Inferior parietal cortex (tissue), 1 donor: ENCODE data around the gene SLFNL1.
A peak's percentile ranks its signal among the peaks of the same experiment; 100 is the strongest.

Experiments used
- DNase-seq: peaks from one replicate; pipeline ENCODE4 v3.0.0-alpha.2; 2016; ENCODE audit errors: extremely low spot score

The SLFNL1 gene

DNA sequence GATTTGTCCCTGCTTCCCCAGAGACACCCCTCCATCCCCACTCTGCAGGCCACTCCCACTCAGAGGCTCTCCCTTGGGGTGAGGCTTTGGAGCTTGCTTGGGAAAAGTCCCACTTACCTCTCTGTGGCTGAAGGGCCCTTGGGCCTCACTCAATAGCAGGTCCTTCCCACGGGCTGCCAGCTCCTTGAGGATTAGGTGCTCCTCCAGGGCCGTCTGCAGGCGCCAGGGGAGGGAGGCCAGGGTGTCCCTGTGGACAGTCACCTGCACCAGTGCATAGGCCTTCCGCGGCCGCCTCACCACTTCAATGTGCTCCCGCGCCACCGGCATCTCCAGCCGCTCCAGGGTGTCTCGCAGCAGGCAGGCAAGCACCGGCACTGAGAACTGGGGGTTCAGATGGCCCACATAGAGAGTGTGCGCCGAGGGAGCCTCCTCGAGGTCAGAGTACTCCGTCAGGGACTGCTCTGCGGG, 1.4 kb downstream of the SLFNL1 start:
- no peak for DNase-seq

DNA sequence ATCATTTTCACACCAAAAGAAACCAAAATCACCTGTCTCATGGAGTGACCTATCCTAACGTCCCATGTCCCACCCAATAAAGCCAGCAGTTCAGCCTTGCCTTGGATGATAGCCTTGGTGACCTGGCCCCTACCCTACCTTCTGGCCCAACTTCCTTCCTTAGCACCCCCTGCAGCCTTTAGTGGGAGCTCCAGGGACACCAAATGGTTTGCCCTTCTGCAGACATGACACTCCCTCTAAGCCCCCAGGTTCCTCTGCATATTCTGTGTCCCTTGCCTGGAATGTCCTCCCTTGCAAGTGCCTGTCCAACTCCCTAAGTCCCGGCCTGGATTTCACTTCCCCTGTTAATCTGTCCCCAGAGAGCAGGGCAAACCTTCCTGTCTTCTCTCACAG, 2.2 kb downstream of the SLFNL1 start:
- DNase-seq, result no peak

DNA sequence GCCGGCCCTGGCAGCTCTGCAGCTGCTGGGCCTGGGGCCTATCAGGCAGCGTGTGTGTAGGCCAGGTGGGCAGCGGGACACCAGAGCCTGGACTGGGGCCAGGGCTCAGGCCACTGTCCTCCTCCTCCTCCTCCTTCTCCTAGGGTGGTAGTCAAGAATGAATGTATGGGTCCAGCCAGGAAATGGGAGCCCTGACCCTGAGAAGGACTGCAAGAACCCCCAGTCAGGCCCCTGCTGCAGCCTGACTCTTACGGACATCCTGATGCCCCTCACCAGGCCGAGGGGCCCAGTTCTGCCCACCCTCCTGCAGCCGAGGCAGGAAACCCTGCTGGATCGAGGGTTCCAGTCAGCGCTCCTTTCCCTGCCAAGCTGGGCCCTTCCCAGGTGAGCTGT, 3.5 kb downstream of the SLFNL1 start:
- DNase-seq, result no peak

DNA sequence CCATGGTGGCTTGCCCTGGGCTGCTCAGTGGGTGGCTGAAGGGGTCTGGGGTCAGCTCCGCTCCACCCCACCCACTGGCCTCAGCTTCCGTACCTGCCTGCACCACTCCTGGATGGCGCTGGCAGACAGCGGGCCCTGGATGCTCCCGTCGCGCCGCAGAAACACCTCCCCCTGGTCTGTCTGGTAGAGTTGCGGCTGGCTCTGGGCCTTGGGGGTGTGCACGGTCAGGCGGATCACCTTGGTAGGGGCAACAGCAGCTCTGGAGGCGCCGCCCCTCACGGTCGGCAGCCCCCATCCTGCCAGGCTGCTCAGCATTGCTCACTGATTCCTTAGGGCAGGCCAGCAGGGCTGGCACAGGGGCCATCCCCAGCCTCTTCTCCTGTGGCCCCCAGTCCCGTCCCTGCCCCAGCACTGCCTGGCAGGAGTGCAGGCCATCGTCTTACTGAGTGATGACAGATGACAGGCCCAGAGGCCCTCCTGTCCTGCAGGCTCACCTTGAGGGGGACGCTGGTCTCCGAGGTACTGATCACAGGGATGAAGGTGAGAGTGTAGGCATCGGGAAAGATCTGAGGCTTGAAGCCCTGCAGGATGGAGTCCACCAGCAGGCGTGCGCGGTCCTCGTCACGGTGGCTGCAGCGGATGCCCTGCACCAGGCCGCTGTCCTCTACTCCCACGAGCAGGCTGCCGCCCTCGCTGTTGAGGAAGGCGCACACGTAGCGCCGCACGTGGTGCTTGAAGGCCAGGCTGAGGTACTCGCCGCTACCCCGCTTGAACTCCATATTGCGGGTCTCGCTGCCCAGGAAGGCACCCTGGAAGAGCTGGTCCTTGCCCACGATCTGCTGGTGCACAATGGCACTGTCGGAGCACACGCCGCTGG, 4.1 kb downstream of the SLFNL1 start:
- no peak for DNase-seq

DNA sequence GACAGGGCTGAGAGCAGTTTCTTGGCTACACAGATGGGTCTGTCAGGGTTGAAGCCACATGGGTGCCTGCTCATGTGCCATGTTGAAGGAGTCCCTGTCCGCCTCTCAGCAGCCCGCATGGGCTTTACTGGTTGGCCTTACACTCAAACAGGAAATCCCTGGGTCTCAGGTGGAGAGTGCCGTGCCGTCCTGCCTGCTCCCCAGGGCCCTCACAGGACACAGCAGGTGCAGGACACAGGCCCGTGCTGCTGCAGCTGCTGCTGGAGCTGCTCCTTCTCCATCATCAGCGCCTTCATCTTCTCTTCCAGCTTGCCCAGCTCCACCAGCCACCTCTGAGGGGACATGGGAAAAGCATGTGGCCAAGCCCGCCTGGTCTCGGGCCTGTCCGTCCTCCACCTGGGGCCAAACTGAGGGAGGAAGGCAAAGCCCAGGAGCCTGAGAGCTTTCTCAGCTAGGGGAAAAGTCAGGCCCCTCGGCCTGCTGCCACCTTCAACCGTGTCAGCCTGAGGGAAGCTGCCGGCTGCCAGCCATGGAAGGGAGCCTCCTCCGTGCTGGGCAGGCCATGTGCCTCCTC, 5.5 kb downstream of the SLFNL1 start:
- no peak for DNase-seq

DNA sequence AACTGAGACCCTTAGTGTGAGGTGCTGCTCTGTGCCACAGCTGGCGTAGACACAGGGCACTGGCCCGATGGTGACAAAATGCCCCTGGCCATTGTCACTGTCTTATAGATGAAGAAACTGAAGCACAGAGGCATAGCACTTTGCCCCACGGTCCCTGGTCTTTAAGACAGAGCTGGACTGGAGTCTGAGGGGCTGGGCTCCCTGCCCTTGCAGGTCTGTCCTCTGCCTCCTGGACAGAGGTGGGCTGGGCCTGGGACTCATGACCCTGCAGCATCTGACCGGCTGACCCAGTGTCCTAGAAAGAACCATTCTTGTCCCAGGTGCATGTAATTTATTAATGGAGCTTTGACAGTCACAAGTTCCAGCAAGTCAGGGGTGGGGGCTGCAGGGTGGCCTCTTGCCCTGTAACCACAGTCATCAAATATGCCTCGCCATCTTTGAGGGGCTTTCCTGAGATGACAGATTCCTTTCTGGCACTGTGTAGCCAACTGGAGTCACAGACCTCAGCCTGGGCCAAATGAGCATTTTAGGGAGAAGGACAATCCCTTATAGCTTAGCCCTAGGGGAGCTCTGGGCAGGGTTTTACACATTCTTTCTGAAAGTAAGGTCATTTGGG, 6.1 kb downstream of the SLFNL1 start:
- no peak for DNase-seq

DNA sequence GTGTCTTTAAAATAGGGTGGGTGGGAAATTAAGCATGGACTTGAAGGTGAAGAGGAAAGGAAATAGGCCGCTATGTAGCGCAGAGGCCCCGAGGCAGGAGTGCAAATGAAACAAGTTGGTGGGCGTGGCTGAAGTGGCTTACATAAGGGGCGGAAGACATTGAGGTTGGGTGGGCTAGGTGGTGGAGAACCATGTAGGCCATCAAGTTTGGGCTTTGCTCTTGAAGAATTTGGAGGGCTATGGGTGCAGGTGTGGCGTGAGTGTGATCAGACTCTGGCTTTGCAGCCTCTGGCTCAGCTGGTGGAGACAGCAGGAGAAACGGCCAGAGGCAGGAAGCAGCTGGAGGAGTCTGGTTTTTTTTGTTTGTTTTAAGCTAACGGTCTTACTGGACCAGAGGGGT, 6.7 kb downstream of the SLFNL1 start:
- no peak for DNase-seq

DNA sequence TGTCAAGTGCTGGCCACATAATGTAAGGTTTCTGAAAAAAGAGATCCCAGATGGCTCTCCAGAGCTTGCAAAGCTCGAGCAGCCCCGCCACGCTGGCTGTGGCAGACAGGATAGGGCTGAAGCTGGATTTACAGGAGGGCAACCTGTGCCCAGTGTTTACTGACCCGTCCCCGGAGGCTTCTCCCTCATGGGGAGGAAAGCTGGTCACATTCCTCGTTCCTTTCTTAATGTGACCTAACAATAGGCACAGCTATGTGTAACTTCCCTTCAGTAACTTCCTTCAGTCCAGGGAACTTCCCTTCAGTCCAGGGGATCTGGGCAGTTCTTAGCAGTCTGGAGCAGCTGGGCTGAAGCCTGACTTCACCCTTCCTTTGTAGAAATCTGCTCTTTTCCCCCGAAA, 7.7 kb downstream of the SLFNL1 start:
- DNase-seq, result no peak

DNA sequence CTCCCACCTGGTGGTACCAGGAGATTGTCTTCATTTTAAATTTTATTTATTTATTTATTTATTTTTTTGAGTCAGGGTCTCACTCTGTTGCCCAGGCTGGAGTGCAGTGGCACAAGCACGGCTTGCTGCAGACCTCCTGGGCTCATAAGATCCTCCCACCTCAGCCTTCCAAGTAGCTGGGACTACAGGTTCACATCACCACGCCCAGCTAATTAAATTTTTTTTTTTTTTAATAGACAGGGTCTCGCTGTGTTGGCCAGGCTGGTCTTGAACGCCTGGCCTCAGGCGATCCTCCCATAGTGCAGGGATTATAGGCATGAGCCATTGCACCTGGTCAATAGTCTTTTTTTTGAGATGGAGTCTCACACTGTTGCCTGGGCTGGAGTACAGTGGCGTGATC, 8.5 kb downstream of the SLFNL1 start:
- DNase-seq, result no peak

DNA sequence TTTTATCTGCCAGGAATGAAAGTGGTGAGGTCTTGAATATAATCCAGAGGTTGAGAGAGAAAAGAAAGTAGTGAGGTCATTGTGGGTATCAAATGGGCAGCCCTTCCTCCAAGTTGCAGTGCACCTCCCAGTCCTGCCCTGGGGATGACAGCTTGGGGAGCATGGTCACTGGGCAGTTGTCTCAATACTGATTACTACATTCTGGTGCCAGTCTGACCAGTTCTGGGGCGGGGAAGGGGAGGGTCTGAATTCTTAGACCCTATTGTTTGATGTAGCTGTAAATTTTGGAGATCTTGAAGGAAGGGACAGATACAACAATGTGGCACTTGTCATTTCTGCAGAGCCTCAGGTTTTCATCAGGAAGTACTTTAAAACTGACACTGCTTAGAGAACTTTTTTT, 11.2 kb downstream of the SLFNL1 start:
- no peak for DNase-seq

DNA sequence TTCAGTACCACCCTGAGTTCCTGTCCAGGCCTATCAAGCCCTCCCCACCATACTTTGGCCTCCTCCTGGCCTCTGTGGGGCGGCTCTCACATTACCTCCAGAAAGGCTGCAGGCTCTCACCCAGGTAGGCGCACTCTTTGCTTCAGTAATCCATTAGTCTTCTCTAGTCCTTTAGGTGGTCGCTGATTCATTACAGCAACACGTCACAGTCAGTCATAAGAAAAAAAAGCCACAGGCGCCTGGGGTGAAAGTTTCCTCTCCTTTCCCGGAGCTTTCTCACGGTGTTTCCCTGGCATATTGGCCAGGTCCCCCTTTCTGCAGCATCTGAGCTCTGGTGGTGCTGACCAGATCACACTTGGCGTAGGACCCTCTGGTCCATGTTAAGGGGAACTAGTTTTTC, 12.1 kb downstream of the SLFNL1 start:
- no peak for DNase-seq

DNA sequence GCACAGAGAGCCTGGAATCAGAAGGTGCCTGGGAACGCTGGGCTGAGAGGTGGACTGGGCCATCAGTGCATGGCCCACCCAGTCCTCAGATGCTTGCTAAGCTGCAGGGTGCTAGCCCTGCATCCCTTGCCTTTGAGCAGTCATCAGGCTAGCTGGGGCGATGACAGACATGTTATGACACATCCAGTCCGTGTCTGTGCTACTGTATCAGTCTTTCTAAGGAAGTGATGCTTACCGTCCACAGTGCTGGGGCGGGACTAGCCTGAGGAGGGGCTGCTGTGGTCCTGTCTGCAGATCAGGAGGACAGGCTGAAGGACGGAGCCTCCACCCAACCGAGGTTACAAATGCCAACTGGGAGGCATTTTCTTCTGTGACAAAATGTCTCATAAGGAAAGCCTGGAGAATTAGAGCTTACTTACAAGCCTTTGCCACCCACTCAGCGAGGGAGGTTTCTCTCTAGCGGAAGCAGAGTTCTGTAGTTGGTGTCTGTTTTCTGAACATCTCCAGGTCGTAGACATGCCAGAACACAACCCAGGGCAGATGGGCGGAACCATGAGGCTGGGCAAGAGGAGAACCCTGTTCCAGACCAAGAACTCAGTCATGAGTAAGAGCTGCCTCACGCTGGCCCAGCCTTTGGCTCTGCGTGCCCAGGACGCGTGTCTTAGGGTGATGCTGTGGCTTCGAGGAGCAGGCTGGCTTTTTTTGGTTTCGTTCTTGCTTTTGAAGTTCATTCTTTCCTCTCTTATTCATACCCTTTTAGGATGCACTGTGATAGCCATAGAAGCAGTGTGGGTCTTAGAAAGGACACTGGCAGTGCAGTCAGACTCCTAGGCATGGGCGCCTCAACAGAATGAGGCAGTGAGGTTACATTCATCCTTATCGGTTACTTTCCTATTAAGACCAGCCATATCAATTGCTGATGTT, 14.3 kb downstream of the SLFNL1 start:
- DNase-seq, result no peak

DNA sequence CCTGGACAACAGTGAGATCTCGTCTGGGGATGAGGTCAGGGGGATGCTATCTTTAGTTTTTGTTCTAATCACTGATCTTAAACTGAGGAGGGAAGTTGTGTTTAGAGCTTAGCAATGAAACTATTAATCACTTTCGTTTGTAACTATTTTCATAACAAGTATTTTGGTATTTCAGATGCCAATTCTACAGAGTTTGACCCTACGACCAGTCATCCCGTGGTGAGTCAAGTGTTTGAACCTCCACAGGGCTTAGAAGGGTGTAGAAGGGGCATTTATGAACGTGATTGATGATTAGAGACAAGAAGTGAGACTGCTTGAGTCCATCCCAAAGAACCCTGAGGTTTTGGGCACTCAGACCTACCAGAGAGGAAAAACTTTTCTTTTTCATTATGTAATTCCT, 15.6 kb downstream of the SLFNL1 start:
- DNase-seq, result no peak

DNA sequence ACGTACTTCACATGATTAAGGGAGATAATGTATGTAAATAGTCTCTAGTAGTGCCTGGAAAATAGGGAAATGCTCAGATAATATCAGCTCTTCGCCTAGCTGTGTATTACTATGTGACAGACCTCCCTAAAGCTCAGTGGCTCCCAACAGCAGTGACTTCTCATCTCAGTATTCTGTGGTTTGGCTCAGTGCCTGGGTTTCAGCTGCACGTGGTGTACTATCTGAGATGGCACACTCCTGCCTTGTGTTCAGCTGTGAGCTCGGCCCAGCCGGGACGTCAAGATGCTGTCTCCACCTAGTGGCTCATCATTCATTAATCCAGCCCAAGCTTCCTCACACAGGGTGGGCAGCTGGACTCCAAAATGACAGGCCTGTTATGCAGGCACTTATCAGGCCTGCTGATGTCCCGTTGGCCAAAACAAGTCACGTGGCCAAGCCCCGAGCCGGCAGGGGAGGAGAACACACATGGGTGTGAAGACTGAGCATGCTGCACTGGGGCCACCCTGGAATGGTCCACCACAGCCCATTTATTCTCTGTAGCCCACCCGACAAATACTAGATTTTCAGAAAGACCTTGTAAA, 17.8 kb downstream of the SLFNL1 start:
- DNase-seq, result peak; percentile 97

DNA sequence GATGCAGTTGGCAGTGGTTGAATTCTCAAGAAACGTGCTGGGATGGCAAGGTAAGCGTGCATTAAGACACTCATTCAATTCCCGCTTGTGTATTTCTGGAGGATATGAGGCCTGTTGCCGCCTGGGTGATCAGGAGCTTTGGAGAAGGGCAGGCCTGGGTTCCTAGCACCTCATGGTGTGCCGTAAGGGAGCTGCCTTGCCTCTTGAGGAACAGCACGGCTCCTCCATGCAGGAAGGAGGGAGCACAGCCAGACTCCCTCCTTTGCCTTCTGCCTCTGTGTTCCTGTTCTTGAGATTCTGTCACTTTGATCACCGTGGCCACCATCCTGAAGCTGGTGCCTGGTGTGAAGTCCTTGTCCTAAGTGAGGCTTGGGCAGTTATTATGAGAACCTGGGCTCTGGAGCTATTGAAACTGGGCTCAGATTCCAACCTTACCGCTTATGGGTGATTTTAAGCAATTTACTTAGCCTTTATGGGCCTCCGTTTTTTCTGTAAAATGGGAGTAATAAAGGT, 18.3 kb downstream of the SLFNL1 start:
- DNase-seq, result no peak

DNA sequence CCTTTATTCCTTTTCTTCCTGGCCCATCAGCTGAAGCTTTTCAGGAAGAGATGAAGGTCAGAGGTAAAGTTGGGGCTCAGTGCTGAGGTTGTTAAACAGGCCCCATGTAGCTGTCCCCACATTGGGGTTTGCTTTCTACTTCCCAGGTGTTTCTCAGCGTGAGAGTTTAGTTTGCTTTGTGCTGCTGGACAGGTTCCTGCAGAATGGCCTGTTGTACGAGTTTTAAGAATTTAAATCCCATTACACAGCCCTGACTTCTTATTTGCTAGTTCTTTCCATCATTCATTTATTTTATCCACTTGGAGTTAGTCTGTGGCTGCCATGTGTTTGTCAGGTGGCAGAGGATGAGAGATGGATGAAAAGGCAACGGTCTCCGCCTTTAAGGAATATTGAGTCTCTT, 22.9 kb downstream of the SLFNL1 start:
- DNase-seq, result no peak

DNA sequence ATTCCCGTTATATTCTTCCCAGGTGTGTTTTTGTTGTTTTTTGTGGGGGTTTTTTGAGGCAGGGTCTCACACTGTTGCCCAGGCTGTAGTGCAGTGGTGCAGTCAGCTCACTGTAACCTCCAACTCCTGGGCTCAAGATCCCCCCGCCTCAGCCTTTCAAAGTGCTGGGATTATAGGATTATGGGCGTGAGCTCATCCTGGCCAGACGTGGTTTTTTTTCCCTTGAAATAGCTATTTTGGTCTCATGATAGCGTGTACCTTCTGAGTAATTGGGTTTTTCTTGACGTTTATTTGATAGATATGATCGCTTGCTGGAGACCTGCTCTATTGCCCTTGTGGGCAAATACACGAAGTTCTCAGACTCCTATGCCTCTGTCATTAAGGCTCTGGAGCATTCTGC, 24.4 kb downstream of the SLFNL1 start:
- DNase-seq, result no peak

DNA sequence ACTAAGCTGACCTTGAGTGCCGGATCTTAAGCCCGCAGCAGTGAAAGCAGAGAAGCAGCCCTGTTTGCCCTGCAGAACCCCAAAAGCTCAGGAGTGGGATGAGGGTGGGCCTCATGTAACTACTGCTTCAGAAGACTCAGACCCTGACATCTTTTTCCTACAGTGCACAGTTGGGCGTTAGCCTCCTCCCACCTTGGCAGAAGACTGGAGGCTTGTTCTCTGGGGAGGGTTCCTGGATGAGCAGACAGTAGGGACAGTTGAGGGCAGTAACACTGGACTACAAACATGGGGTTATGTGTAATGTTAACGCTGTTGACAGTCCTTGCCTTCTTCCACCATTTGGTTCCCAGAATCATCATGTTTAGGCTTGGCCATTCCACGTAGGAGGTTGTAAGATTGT, 32.5 kb downstream of the SLFNL1 start:
- DNase-seq, result no peak

DNA sequence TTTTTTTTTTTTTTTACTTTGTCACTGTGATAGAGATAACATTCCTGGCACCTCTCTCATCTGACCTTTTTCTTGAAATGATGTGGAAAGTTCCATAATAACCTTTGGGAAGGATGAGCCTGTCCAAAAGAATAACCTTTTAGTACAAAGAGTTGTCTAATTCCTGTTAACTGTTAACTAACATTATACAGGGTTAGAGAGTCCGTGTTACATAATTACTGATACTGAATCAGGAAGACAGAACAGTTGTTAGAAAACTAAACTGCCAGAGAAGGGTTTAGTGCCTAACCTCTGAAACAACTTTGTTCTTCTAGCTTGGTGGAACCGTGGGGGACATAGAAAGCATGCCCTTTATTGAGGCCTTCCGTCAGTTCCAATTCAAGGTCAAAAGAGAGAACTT, 33.2 kb downstream of the SLFNL1 start:
- no peak for DNase-seq

DNA sequence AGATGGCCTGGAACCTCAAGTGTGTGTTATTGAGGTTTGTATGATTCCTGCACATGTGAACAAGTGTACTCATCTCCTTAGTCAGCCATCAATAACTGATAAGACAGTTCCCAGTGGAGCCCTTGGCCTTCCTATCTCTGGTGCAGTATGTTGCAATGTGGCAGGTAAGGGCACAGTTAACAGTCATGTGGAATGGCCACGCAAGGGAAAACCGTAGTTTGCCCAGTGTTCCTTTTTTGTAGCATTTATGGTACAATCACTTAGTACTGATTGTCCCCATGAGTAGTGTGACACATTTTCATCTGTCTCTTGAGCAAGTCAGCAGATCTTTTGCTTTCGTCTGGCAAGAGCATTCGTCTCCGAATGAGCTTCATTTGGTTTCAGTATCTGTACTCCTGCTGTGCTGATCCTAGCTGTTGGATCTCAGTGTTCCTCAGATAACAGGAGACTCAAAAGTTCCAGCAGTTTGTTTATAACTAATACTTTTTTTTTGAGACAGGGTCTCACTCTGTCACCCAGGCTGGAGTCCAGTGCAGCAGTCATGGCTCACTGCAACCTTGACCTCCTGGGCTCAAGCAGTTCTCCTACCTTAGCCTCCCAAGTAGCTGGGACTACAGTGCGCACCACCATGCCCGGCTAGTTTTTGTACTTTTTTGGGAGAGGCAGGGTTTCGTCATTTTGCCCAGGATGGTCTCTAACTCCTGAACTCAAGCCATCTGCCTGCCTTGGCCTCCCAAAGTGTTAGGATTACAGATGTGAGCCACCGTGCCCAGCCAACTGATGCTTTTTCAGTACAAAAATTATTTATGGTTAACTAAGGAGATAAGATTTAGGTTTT, 33.9 kb downstream of the SLFNL1 start:
- no peak for DNase-seq

DNA sequence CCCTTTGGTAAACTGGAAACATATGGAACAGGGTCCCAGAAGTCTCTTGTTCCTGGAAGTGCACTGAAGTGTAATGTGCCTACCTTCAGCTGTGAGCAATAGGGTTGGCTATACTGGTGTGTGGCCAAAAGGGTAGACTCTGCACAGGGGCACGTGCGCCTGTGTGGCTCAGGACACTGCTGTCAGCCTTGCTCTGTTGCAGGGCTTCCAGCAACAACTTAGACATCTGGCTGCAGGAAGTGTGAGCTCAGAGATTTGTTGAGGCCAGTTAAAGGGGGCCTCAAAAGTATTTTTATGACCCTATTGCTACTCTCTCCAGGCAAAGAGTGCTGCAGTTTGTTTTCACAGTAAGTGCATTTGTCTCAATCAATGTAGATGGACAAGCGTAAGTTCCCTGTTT, 34.6 kb downstream of the SLFNL1 start:
- DNase-seq, result no peak
